Measurements from ENCODE around the gene CENPF. TPM values are rescaled to one million over a fixed set of nuclear protein-coding genes. Genes with fewer than 3 reads are reported as not detected.

CENPF gene
- total RNA-seq, 3 donors from 2014 or later (not counting 1 experiment from before 2014, with no cell fraction given): 3.8 to 6.6 (median 4.0) TPM

GRCh38 chr1:214678386-214678785, 75.4 kb downstream of the CENPF start:
- no peak overlapping the region for H3K4me3 ChIP-seq (ENCODE audit: low read length)
- no peak overlapping the region for H3K27ac ChIP-seq (ENCODE audit: low read length)
- no peaks in the 10 kb centered on the region for H3K4me1 ChIP-seq (ENCODE audit: control insufficient read depth, insufficient read depth, low read length)
- Mint-ChIP-seq H3K27me3 (ENCODE audit: low read depth in 2 of 2) (peaks cover 3 to 14% of the 10 kb centered on the region in 2 donors), H3K4me1 (no peaks in the 10 kb centered on the region), H3K9me3 (peaks cover 0 to 2% of the 10 kb centered on the region in 2 donors), H3K4me3 (no peak overlapping the region), H3K27ac (no peak overlapping the region), H3K36me3 (no peaks in the 10 kb centered on the region)
- intact Hi-C loops (cut with micrococcal nuclease): no loop called here
- no peaks in the 10 kb centered on the region for H3K9me3 ChIP-seq (ENCODE audit: control insufficient read depth, insufficient read depth, low read length)
- no peak for ATAC-seq
- WGBS (ENCODE audit: insufficient coverage): 45% methylated on average over 1 of the region's 2 CpGs
- H3K36me3 ChIP-seq (ENCODE audit: control insufficient read depth, insufficient read depth, low read length): no peaks in the 10 kb centered on the region
- no peak for TF ChIP-seq CTCF (IDR thresholded peaks at IDR 0.05)
- no peak for DNase-seq
- no peaks in the 10 kb centered on the region for H3K27me3 ChIP-seq (ENCODE audit: control insufficient read depth, insufficient read depth, low read length)

GRCh38 chr1:214683621-214684020, 80.6 kb downstream of the CENPF start:
- Histone ChIP-seq H3K9me3 (ENCODE audit: control insufficient read depth, insufficient read depth, low read length) (no peaks in the 10 kb centered on the region), H3K4me3 (ENCODE audit: low read length) (no peak overlapping the region), H3K27me3 (ENCODE audit: control insufficient read depth, insufficient read depth, low read length) (no peaks in the 10 kb centered on the region), H3K27ac (ENCODE audit: low read length) (no peak overlapping the region), H3K36me3 (ENCODE audit: control insufficient read depth, insufficient read depth, low read length) (no peaks in the 10 kb centered on the region), H3K4me1 (ENCODE audit: control insufficient read depth, insufficient read depth, low read length) (no peaks in the 10 kb centered on the region)
- ATAC-seq (no peak), DNase-seq (no peak)
- Mint-ChIP-seq H3K9me3 (peaks cover 0 to 3% of the 10 kb centered on the region in 2 donors), H3K27me3 (ENCODE audit: low read depth in 2 of 2) (peaks cover 3 to 14% of the 10 kb centered on the region in 2 donors), H3K27ac (no peak overlapping the region), H3K36me3 (no peaks in the 10 kb centered on the region), H3K4me3 (no peak overlapping the region), H3K4me1 (no peaks in the 10 kb centered on the region)
- intact Hi-C loops (cut with micrococcal nuclease): no loop called here
- no peak for TF ChIP-seq CTCF (IDR thresholded peaks at IDR 0.05)
- 79% methylated on average over 3 of the region's 3 CpGs for WGBS (ENCODE audit: insufficient coverage)

GRCh38 chr1:214685906-214686305, 82.9 kb downstream of the CENPF start:
- H3K36me3 Mint-ChIP-seq: no peaks in the 10 kb centered on the region
- H3K4me3 Mint-ChIP-seq: no peak overlapping the region
- Histone ChIP-seq H3K4me3 (ENCODE audit: low read length) (no peak overlapping the region), H3K27me3 (ENCODE audit: control insufficient read depth, insufficient read depth, low read length) (no peaks in the 10 kb centered on the region), H3K36me3 (ENCODE audit: control insufficient read depth, insufficient read depth, low read length) (no peaks in the 10 kb centered on the region), H3K9me3 (ENCODE audit: control insufficient read depth, insufficient read depth, low read length) (no peaks in the 10 kb centered on the region), H3K4me1 (ENCODE audit: control insufficient read depth, insufficient read depth, low read length) (no peaks in the 10 kb centered on the region), H3K27ac (ENCODE audit: low read length) (no peak overlapping the region)
- H3K27ac Mint-ChIP-seq: no peak overlapping the region
- H3K27me3 Mint-ChIP-seq (ENCODE audit: low read depth in 2 of 2): peaks cover 0 to 10% of the 10 kb centered on the region in 2 donors
- no peak for TF ChIP-seq CTCF (IDR thresholded peaks at IDR 0.05)
- DNase-seq: no peak
- intact Hi-C loops (cut with micrococcal nuclease): no loop called here
- H3K4me1 Mint-ChIP-seq: no peaks in the 10 kb centered on the region
- no peak for ATAC-seq
- whole genome bisulfite sequencing (ENCODE audit: insufficient coverage): 85% methylated on average over 3 of the region's 3 CpGs
- peaks cover 0 to 2% of the 10 kb centered on the region in 2 donors for H3K9me3 Mint-ChIP-seq

- H3K36me3 ChIP-seq (ENCODE audit: control insufficient read depth, insufficient read depth, low read length): no peaks in the 10 kb centered on the region
- H3K36me3 Mint-ChIP-seq: no peaks in the 10 kb centered on the region
- no peaks in the 10 kb centered on the region for H3K4me1 ChIP-seq (ENCODE audit: control insufficient read depth, insufficient read depth, low read length)
- H3K9me3 Mint-ChIP-seq: peaks cover 0 to 2% of the 10 kb centered on the region in 2 donors
- no peaks in the 10 kb centered on the region for H3K27me3 ChIP-seq (ENCODE audit: control insufficient read depth, insufficient read depth, low read length)
- no peak overlapping the region for H3K4me3 ChIP-seq (ENCODE audit: low read length)
- H3K27ac Mint-ChIP-seq: no peak overlapping the region
- ATAC-seq: no peak
- H3K4me3 Mint-ChIP-seq: no peak overlapping the region
- TF ChIP-seq CTCF (IDR thresholded peaks at IDR 0.05): no peak
- H3K4me1 Mint-ChIP-seq: no peaks in the 10 kb centered on the region
- H3K27me3 Mint-ChIP-seq (ENCODE audit: low read depth in 2 of 2): peaks cover 0 to 6% of the 10 kb centered on the region in 2 donors
- 83% methylated on average over 5 of the region's 5 CpGs for WGBS (ENCODE audit: insufficient coverage)
- DNase-seq: no peak
- no peak overlapping the region for H3K27ac ChIP-seq (ENCODE audit: low read length)
- no peaks in the 10 kb centered on the region for H3K9me3 ChIP-seq (ENCODE audit: control insufficient read depth, insufficient read depth, low read length)
- intact Hi-C loops (cut with micrococcal nuclease): no loop called here
Observed at GRCh38 chr1:214686497-214686896, 83.5 kb downstream of the CENPF start.

Measured in natural killer cell (primary cell).